Upper lobe of left lung (tissue), 4 donors: ENCODE data around the gene TOGARAM2.

Experiments
- EP300 ChIP-seq, 4 donors: sonication (generic); formaldehyde crosslinking; IDR thresholded peaks; one replicate each; pipeline ENCODE4 v1.5.1; 2017; ENCODE audit warnings: antibody characterized with exemption in 4 of 4, control low read depth in 2 of 4
- POLR2A ChIP-seq, 4 donors: fragments of 450-650 bp; IDR thresholded peaks; one replicate each; pipeline ENCODE4 v1.5.1; 2016 to 2017; ENCODE audit warnings: antibody characterized with exemption in 4 of 4, mild to moderate bottlenecking in 2 of 4
- POLR2AphosphoS5 ChIP-seq, 2 donors: sonication (generic); formaldehyde crosslinking; IDR thresholded peaks; one replicate each; pipeline ENCODE4 v1.5.1; 2017; ENCODE audit warnings: antibody characterized with exemption in 2 of 2
- TF ChIP-seq, protein P1 (sequence below), 6 experiments: fragments of 450-650 bp in 4 of 6; fragments of 200-600 bp in 2 of 6; sonication (generic) in 2 of 6; IDR thresholded peaks; one replicate each; pipeline ENCODE4 v1.5.1; 2016 to 2019; ENCODE audit warnings: antibody characterized with exemption in 6 of 6

DNA sequence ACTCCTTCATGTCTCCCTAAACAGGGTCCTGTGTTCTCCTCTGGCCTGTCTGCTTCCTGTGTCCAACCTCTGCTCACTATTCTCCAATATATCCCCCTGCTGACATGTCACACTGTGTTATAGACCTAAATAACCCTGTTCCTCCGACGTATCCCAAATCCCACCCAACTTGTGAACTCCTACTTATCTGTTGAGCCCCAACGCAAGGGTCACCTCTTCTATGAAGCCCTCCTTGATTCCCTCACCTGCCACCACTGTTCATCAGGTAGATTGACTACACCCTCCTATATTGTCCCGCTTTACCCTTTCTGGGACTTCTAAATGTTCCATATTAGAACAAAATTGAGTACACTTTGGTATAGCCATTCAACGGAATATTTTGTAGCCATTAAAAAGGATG is 51.1 kb downstream of the TOGARAM2 start:
- TF ChIP-seq, protein P1, sequence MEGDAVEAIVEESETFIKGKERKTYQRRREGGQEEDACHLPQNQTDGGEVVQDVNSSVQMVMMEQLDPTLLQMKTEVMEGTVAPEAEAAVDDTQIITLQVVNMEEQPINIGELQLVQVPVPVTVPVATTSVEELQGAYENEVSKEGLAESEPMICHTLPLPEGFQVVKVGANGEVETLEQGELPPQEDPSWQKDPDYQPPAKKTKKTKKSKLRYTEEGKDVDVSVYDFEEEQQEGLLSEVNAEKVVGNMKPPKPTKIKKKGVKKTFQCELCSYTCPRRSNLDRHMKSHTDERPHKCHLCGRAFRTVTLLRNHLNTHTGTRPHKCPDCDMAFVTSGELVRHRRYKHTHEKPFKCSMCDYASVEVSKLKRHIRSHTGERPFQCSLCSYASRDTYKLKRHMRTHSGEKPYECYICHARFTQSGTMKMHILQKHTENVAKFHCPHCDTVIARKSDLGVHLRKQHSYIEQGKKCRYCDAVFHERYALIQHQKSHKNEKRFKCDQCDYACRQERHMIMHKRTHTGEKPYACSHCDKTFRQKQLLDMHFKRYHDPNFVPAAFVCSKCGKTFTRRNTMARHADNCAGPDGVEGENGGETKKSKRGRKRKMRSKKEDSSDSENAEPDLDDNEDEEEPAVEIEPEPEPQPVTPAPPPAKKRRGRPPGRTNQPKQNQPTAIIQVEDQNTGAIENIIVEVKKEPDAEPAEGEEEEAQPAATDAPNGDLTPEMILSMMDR (IDR thresholded peaks at IDR 0.05) = no peak
- TF ChIP-seq POLR2A (IDR thresholded peaks at IDR 0.05) = no peak
- no peak for TF ChIP-seq POLR2AphosphoS5 (IDR thresholded peaks at IDR 0.05)
- TF ChIP-seq EP300 (IDR thresholded peaks at IDR 0.05) = no peak
